ENCODE data around the gene NAV1.

The NAV1 gene

GRCh38 chr1:201506092-201506491, 32.8 kb upstream of the NAV1 start:
- Histone ChIP-seq H3K4me3 (peak overlapping the region; percentile 64 to 89 (median 74)), H3K4me1 (peaks cover 35 to 69% (median 55%) of the 10 kb centered on the region in 10 experiments), H3K27ac (peak overlapping the region in 4 of 11 experiments; percentile 67 to 82 (median 76); a peak in 9 of 22 replicates)

GRCh38 chr1:201506557-201507359, 32.2 kb upstream of the NAV1 start, which contains the start of gene CSRP1:
Gene CSRP1 (minus strand): TSS chr1:201507123. CDS start chr1:201496303, 10,820 bp downstream.
- peaks cover 40 to 76% (median 61%) of the 10 kb centered on the region in 10 experiments for H3K4me1 ChIP-seq

More at GRCh38 chr1:201506092-201506491, 32.8 kb upstream of the NAV1 start:
- H3K36me3 ChIP-seq: peaks cover 0 to 9% (median 0%) of the 10 kb centered on the region in 11 experiments; a peak in 2 of 22 replicates
- no peaks in the 10 kb centered on the region for H3K9me3 ChIP-seq (replicated peaks in 1 of 11)
- no peaks in the 10 kb centered on the region for H3K27me3 ChIP-seq
- H3K9ac ChIP-seq: peak overlapping the region; percentile 74 to 86 (median 81); a peak in 20 of 22 replicates
- peaks cover 0 to 41% (median 10%) of the 10 kb centered on the region in 11 experiments; a peak in 12 of 22 replicates for H4K20me1 ChIP-seq
- TF ChIP-seq Cebpa-rat (IDR thresholded peaks at IDR 0.05): no peak
- H3K4me2 ChIP-seq: peak overlapping the region; percentile 82 to 97 (median 94)

GRCh38 chr1:201507360-201507675, 31.6 kb upstream of the NAV1 start:
- Histone ChIP-seq H3K4me3 (peak overlapping the region; percentile 64 to 89 (median 74)), H3K27ac (peak overlapping the region; percentile 62 to 82 (median 75); a peak in 21 of 22 replicates), H3K9ac (peak overlapping the region; percentile 74 to 86 (median 81)), H3K36me3 (peaks cover 0 to 9% (median 0%) of the 10 kb centered on the region in 11 experiments; a peak in 2 of 22 replicates), H3K4me2 (peak overlapping the region; percentile 82 to 97 (median 94)), H3K9me3 (replicated peaks in 1 of 11) (no peaks in the 10 kb centered on the region), H3K27me3 (no peaks in the 10 kb centered on the region), H4K20me1 (peaks cover 0 to 31% (median 4%) of the 10 kb centered on the region in 11 experiments; a peak in 8 of 22 replicates), H3K4me1 (peaks cover 46 to 81% (median 65%) of the 10 kb centered on the region in 10 experiments)
- no peak for TF ChIP-seq Cebpa-rat (IDR thresholded peaks at IDR 0.05)

More at GRCh38 chr1:201506557-201507359, 32.2 kb upstream of the NAV1 start, which contains the start of gene CSRP1:
- H3K27me3 ChIP-seq: no peaks in the 10 kb centered on the region
- H4K20me1 ChIP-seq: peaks cover 0 to 36% (median 5%) of the 10 kb centered on the region in 11 experiments; a peak in 8 of 22 replicates
- H3K9ac ChIP-seq: peak within 1 kb of the TSS; percentile 74 to 86 (median 81)
- peaks cover 0 to 9% (median 0%) of the 10 kb centered on the region in 11 experiments; a peak in 2 of 22 replicates for H3K36me3 ChIP-seq
- TF ChIP-seq Cebpa-rat (IDR thresholded peaks at IDR 0.05): no peak
- H3K4me3 ChIP-seq: peak within 1 kb of the TSS; percentile 64 to 89 (median 74)
- H3K27ac ChIP-seq: peak within 1 kb of the TSS; percentile 62 to 82 (median 75); a peak in 21 of 22 replicates
- H3K9me3 ChIP-seq (replicated peaks in 1 of 11): no peaks in the 10 kb centered on the region
- H3K4me2 ChIP-seq: peak within 1 kb of the TSS; percentile 82 to 97 (median 94)

GRCh38 chr1:201508809-201509208, 30.1 kb upstream of the NAV1 start:
- H3K27ac ChIP-seq: no peak overlapping the region
- peaks cover 0 to under 1% (median 0%) of the 10 kb centered on the region in 11 experiments; a peak in 1 of 22 replicates for H3K36me3 ChIP-seq
- H3K9ac ChIP-seq: no peak overlapping the region
- H3K9me3 ChIP-seq (replicated peaks in 1 of 11): no peaks in the 10 kb centered on the region
- H3K4me1 ChIP-seq: peaks cover 52 to 72% (median 63%) of the 10 kb centered on the region in 10 experiments
- TF ChIP-seq Cebpa-rat (IDR thresholded peaks at IDR 0.05): no peak
- H4K20me1 ChIP-seq: peaks cover 0 to 19% (median 0%) of the 10 kb centered on the region in 11 experiments; a peak in 5 of 22 replicates
- peak overlapping the region in 1 of 11 experiments; percentile 50; a peak in 2 of 22 replicates for H3K4me2 ChIP-seq
- H3K4me3 ChIP-seq: no peak overlapping the region
- H3K27me3 ChIP-seq: no peaks in the 10 kb centered on the region

GRCh38 chr1:201509601-201510374, 29.1 kb upstream of the NAV1 start:
- H3K4me2 ChIP-seq: peak overlapping the region in 9 of 11 experiments; percentile 4 to 53 (median 29); a peak in 11 of 22 replicates

GRCh38 chr1:201510734-201511133, 28.2 kb upstream of the NAV1 start:
- TF ChIP-seq Cebpa-rat (IDR thresholded peaks at IDR 0.05): no peak

More at GRCh38 chr1:201509601-201510374, 29.1 kb upstream of the NAV1 start:
- H3K9me3 ChIP-seq (replicated peaks in 1 of 11): no peaks in the 10 kb centered on the region
- TF ChIP-seq Cebpa-rat (IDR thresholded peaks at IDR 0.05): no peak
- H3K36me3 ChIP-seq: no peaks in the 10 kb centered on the region
- H3K4me1 ChIP-seq: peaks cover 48 to 64% (median 58%) of the 10 kb centered on the region in 10 experiments
- no peak overlapping the region for H3K9ac ChIP-seq
- no peak overlapping the region for H3K4me3 ChIP-seq
- H3K27ac ChIP-seq: no peak overlapping the region
- peaks cover 0 to 15% (median 0%) of the 10 kb centered on the region in 11 experiments; a peak in 5 of 22 replicates for H4K20me1 ChIP-seq
- no peaks in the 10 kb centered on the region for H3K27me3 ChIP-seq

GRCh38 chr1:201511396-201511940, 27.5 kb upstream of the NAV1 start:
- Histone ChIP-seq H4K20me1 (no peaks in the 10 kb centered on the region), H3K4me3 (no peak overlapping the region), H3K4me2 (peak overlapping the region; percentile 14 to 74 (median 52); a peak in 20 of 22 replicates), H3K27ac (0 out of 22 replicates have a peak overlapping the region, but pooled peaks of 2 of the 11 experiments have one; percentile 2 to 6), H3K9ac (peak overlapping the region in 5 of 11 experiments; percentile 21 to 41 (median 31); a peak in 8 of 22 replicates), H3K9me3 (replicated peaks in 1 of 11) (no peaks in the 10 kb centered on the region), H3K36me3 (no peaks in the 10 kb centered on the region), H3K4me1 (peaks cover 31 to 55% (median 49%) of the 10 kb centered on the region in 10 experiments), H3K27me3 (no peaks in the 10 kb centered on the region)
- TF ChIP-seq Cebpa-rat (IDR thresholded peaks at IDR 0.05): no peak

More at GRCh38 chr1:201510734-201511133, 28.2 kb upstream of the NAV1 start:
- H3K27me3 ChIP-seq: no peaks in the 10 kb centered on the region
- H3K4me2 ChIP-seq: peak overlapping the region in 5 of 11 experiments; percentile 14 to 74 (median 50); a peak in 5 of 22 replicates
- no peak overlapping the region for H3K4me3 ChIP-seq
- peaks cover 38 to 55% (median 50%) of the 10 kb centered on the region in 10 experiments for H3K4me1 ChIP-seq
- no peak overlapping the region for H3K27ac ChIP-seq
- no peaks in the 10 kb centered on the region for H3K9me3 ChIP-seq (replicated peaks in 1 of 11)
- H4K20me1 ChIP-seq: peaks cover 0 to 6% (median 0%) of the 10 kb centered on the region in 11 experiments; a peak in 3 of 22 replicates
- H3K36me3 ChIP-seq: no peaks in the 10 kb centered on the region
- no peak overlapping the region for H3K9ac ChIP-seq

All from BLaER1 treated with 17β-estradiol and CSF1 and Interleukin-3, amounts not matched to agents 10 nM and 100 nM (cell line).